IMR-90 (cell line): ENCODE measurements around the gene RAET1G. TPM values are rescaled to one million over a fixed set of nuclear protein-coding genes. Genes with fewer than 3 reads are reported as not detected.

Source experiments
- ATAC-seq: fragments of 200-7000 bp; cut with Tn5 transposase; 2 replicates; pipeline ENCODE4 v1.9.1; 2020; ENCODE audit warnings: low read depth, mild to moderate bottlenecking, moderate library complexity
- BruUV-seq: library from RNA; stranded (reverse); fragments of 400-500 nt; replicated peaks from 2 replicates; lab custom pipeline; 2021; lab: Mats Ljungman, UMichigan
- CTCF ChIA-PET: fragments of 300-600 bp; formaldehyde crosslinking; extraction: SDS; loops from one replicate; lab custom pipeline; 2021; ENCODE audit warnings: antibody characterized with exemption; lab: Yijun Ruan, JAX
- POLR2A ChIA-PET: fragments of 300-600 bp; sonication (Branson Sonifier 250); formaldehyde crosslinking; loops from one replicate; lab custom pipeline; 2022; ENCODE audit warnings: antibody characterized with exemption; ENCODE audit not compliant: unreplicated experiment; lab: Charles Lee
- DNase-seq: peaks from one replicate; pipeline ENCODE4 v3.0.0; 2013
- H2AFZ ChIP-seq: replicated peaks from 2 replicates; pipeline ENCODE3; 2013; ENCODE audit warnings: low read length, mild to moderate bottlenecking; ENCODE audit not compliant: poor library complexity
- H2AK5ac ChIP-seq: 2 replicates; pipeline ENCODE4 v1.6.1; 2013; ENCODE audit warnings: low read depth, low read length, inconsistent platforms
- H2AK9ac ChIP-seq: replicated peaks from 2 replicates; pipeline ENCODE3; 2013; ENCODE audit warnings: mild to moderate bottlenecking, low read depth, low read length, moderate library complexity; ENCODE audit not compliant: poor library complexity
- H2BK120ac ChIP-seq: 2 replicates; pipeline ENCODE4 v1.6.1; 2013; ENCODE audit warnings: low read depth, low read length, inconsistent platforms
- H2BK15ac ChIP-seq: 3 replicates; pipeline ENCODE4 v1.6.1; 2013; ENCODE audit warnings: low read depth, low read length, inconsistent platforms
- H2BK20ac ChIP-seq: 2 replicates; pipeline ENCODE4 v1.6.1; 2013; ENCODE audit warnings: low read depth, mild to moderate bottlenecking, inconsistent platforms, low read length, moderate library complexity
- H2BK5ac ChIP-seq: 2 replicates; pipeline ENCODE4 v1.6.1; 2013; ENCODE audit warnings: mild to moderate bottlenecking, low read depth, low read length, inconsistent platforms; ENCODE audit not compliant: poor library complexity, severe bottlenecking
- H3K14ac ChIP-seq: replicated peaks from 2 replicates; pipeline ENCODE4 v1.6.1; 2013; ENCODE audit warnings: low read depth, low read length, inconsistent platforms
- H3K18ac ChIP-seq: 2 replicates; pipeline ENCODE4 v1.6.1; 2013; ENCODE audit warnings: low read depth, low read length, control low read depth
- H3K23ac ChIP-seq: 2 replicates; pipeline ENCODE4 v1.6.1; 2013; ENCODE audit warnings: low read depth, low read length, inconsistent platforms
- H3K27ac ChIP-seq: 2 replicates; pipeline ENCODE4 v1.5.1; 2013; ENCODE audit warnings: mild to moderate bottlenecking, control low read depth, low read length; ENCODE audit not compliant: insufficient read depth
- H3K27me3 ChIP-seq: 2 replicates; pipeline ENCODE4 v1.6.1; 2013; ENCODE audit warnings: low read length; ENCODE audit not compliant: control insufficient read depth, insufficient read depth
- H3K36me3 ChIP-seq: 2 replicates; pipeline ENCODE4 v1.6.1; 2013; ENCODE audit warnings: low read length, mixed read lengths; ENCODE audit not compliant: control insufficient read depth, insufficient read depth
- H3K4ac ChIP-seq: 2 replicates; pipeline ENCODE4 v1.6.1; 2013; ENCODE audit warnings: low read depth, low read length, inconsistent platforms
- H3K4me1 ChIP-seq: 2 replicates; pipeline ENCODE4 v1.6.1; 2013; ENCODE audit warnings: low read length, mixed read lengths; ENCODE audit not compliant: control insufficient read depth, insufficient read depth
- H3K4me2 ChIP-seq: 2 replicates; pipeline ENCODE4 v1.6.1; 2013; ENCODE audit warnings: low read depth, mild to moderate bottlenecking, control low read depth, low read length, moderate library complexity
- H3K4me3 ChIP-seq: 2 replicates; pipeline ENCODE4 v1.5.1; 2013; ENCODE audit warnings: low read depth, mild to moderate bottlenecking, control low read depth, low read length, moderate library complexity; ENCODE audit not compliant: insufficient read depth
- H3K56ac ChIP-seq: 2 replicates; pipeline ENCODE4 v1.6.1; 2013; ENCODE audit warnings: low read length, inconsistent platforms; ENCODE audit not compliant: insufficient read depth; ENCODE audit errors: extremely low read depth
- H3K79me1 ChIP-seq, 2 experiments: 2 replicates each; pipeline ENCODE4 v1.6.1; 2013; ENCODE audit warnings: low read length in 2 of 2, inconsistent platforms in 1 of 2, low read depth in 1 of 2
- H3K9ac ChIP-seq: 2 replicates; pipeline ENCODE4 v1.6.1; 2013; ENCODE audit warnings: low read depth, low read length, control low read depth
- H3K9me1 ChIP-seq: 2 replicates; pipeline ENCODE4 v1.6.1; 2013; ENCODE audit warnings: low read length, inconsistent platforms; ENCODE audit not compliant: insufficient read depth
- H3K9me3 ChIP-seq: 2 replicates; pipeline ENCODE4 v1.6.1; 2013; ENCODE audit warnings: low read length; ENCODE audit not compliant: control insufficient read depth, insufficient read depth
- H4K20me1 ChIP-seq: 2 replicates; pipeline ENCODE4 v1.6.1; 2013; ENCODE audit warnings: low read length, inconsistent platforms; ENCODE audit not compliant: insufficient read depth
- H4K5ac ChIP-seq: 2 replicates; pipeline ENCODE4 v1.6.1; 2013; ENCODE audit warnings: mild to moderate bottlenecking, low read depth, low read length, control low read depth
- H4K8ac ChIP-seq, 2 experiments: 2 replicates each; pipeline ENCODE4 v1.6.1; 2013; ENCODE audit warnings: low read depth in 2 of 2, low read length in 2 of 2, control low read depth in 1 of 2, inconsistent platforms in 1 of 2
- H4K91ac ChIP-seq: 2 replicates; pipeline ENCODE4 v1.6.1; 2013; ENCODE audit warnings: low read depth, low read length, inconsistent platforms; ENCODE audit not compliant: insufficient read depth
- CEBPB ChIP-seq: IDR thresholded peaks from 2 replicates; pipeline ENCODE4 v1.6.1; 2012; ENCODE audit warnings: low read depth, low read length, improper control_type of control experiment
- CTCF ChIP-seq: conservative IDR thresholded peaks from 2 replicates; pipeline ENCODE4 v1.5.1; 2012; ENCODE audit warnings: mild to moderate bottlenecking, low read depth, low read length, improper control_type of control experiment
- ELK1 ChIP-seq: fragments of 150-350 bp; IDR thresholded peaks from 2 replicates; pipeline ENCODE4 v1.6.1; 2016; ENCODE audit warnings: low read depth, mild to moderate bottlenecking, low read length, moderate library complexity, borderline replicate concordance
- MAFK ChIP-seq: IDR thresholded peaks from 2 replicates; pipeline ENCODE4 v1.6.1; 2012; ENCODE audit warnings: low read depth, low read length, improper control_type of control experiment
- MXI1 ChIP-seq: IDR thresholded peaks from 2 replicates; pipeline ENCODE4 v1.6.1; 2012; ENCODE audit warnings: low read depth, mild to moderate bottlenecking, low read length, moderate library complexity, borderline replicate concordance
- NFE2L2 ChIP-seq: fragments of 150-350 bp; IDR thresholded peaks from 2 replicates; pipeline ENCODE4 v1.6.1; 2016; ENCODE audit warnings: low read depth, mild to moderate bottlenecking, low read length
- POLR2A ChIP-seq: IDR thresholded peaks from 2 replicates; pipeline ENCODE4 v1.6.1; 2012; ENCODE audit warnings: mild to moderate bottlenecking, low read depth, low read length
- RAD21 ChIP-seq: IDR thresholded peaks from 2 replicates; pipeline ENCODE4 v1.6.1; 2012; ENCODE audit warnings: low read length, improper control_type of control experiment
- RCOR1 ChIP-seq: IDR thresholded peaks from 2 replicates; pipeline ENCODE4 v1.6.1; 2012; ENCODE audit warnings: mild to moderate bottlenecking, low read length, improper control_type of control experiment; ENCODE audit not compliant: insufficient replicate concordance
- RFX5 ChIP-seq: IDR thresholded peaks from 2 replicates; pipeline ENCODE4 v1.8.0; 2012; ENCODE audit warnings: low read depth, mild to moderate bottlenecking, low read length, moderate library complexity
- SMC3 ChIP-seq: fragments of 150-350 bp; IDR thresholded peaks from 2 replicates; pipeline ENCODE4 v1.6.1; 2016; ENCODE audit warnings: low read depth, mild to moderate bottlenecking, antibody characterized with exemption, low read length, moderate library complexity
- USF2 ChIP-seq: fragments of 150-350 bp; IDR thresholded peaks from 2 replicates; pipeline ENCODE4 v1.6.1; 2017; ENCODE audit warnings: mild to moderate bottlenecking, antibody characterized with exemption, low read length, low read depth
- WGBS, 2 experiments: methylation state at CpG; one replicate each; pipeline versions ENCODE4 v1.1.5 to v1.1.7; 2013; ENCODE audit warnings: missing lambda C conversion rate in 2 of 2; ENCODE audit not compliant: insufficient read length in 1 of 2; ENCODE audit errors: extremely low coverage in 2 of 2; 5-methylcytosine and 5-hydroxymethylcytosine counted together
- dilution Hi-C: fragments of 300-500 bp; cut with HindIII; formaldehyde crosslinking; loops from one replicate; pipeline ENCODE4 v1.14.3; 2018; ENCODE audit warnings: low sequenced_read_pairs; ENCODE audit not compliant: unreplicated experiment
- in situ Hi-C: fragments of 300-500 bp; cut with MboI; formaldehyde crosslinking; loops from 3 replicates; pipeline ENCODE4 v1.14.3; 2019; ENCODE audit warnings: low sequenced_read_pairs, inconsistent platforms, mixed read lengths
- intact Hi-C: fragments of 100-400 bp; cut with micrococcal nuclease; formaldehyde crosslinking; loops from 2 replicates; pipeline ENCODE4 v1.10.0; 2022
- polyA plus RNA-seq, 3 experiments: library from polyadenylated mRNA; depleted of rRNA; stranded (reverse); fragments of >200 nt; gene quantifications; 2 replicates each; pipeline ENCODE4 v1.2.3, GENCODE V29; 2012; ENCODE audit warnings: low replicate concordance in 1 of 3
- total RNA-seq: library from RNA; depleted of rRNA; stranded (reverse); fragments of >200 nt; gene quantifications from 2 replicates; pipeline ENCODE4 v1.2.3, GENCODE V29; 2012

Gene RAET1G
- total and polyA plus RNA-seq, 2 of the 4 experiments (the other 2 are of a cell fraction): 1.3 to 4.2 TPM

GRCh38 chr6:149934249-149935156 lies 11.6 kb upstream of the RAET1G start (continued):
- TF ChIP-seq RCOR1 (peak; percentile 81), RAD21 (peak; percentile 77)

GRCh38 chr6:149933461-149933860 lies 10.5 kb upstream of the RAET1G start:
- no peak overlapping the region for H3K4me3 ChIP-seq
- no peaks in the 10 kb centered on the region for H4K20me1 ChIP-seq
- no peak for DNase-seq
- H3K9ac ChIP-seq: no peak overlapping the region
- no peak overlapping the region for H2AK5ac ChIP-seq
- no peak overlapping the region for H2BK120ac ChIP-seq
- intact Hi-C loops (loop anchor here (5.0 to 10.0 kb wide), 2 partner anchors 404 to 881 kb away; no protein-coding TSS in a partner anchor), in situ Hi-C loops (loop anchor here (10.0 to 25.0 kb wide), 2 partner anchors 404 to 881 kb away; no protein-coding TSS in a partner anchor), dilution Hi-C loops (no loop called here)
- CTCF ChIA-PET: no interaction called here
- no peaks in the 10 kb centered on the region for H3K4me1 ChIP-seq
- no peak overlapping the region for H4K91ac ChIP-seq
- H3K27ac ChIP-seq: no peak overlapping the region
- WGBS, 2 experiments: 0% methylated on average over 1 of the region's 3 CpGs; no CpG with 5 or more reads in 1 of the 2 experiments
- H3K4ac ChIP-seq: no peak overlapping the region
- no peak overlapping the region for H2BK20ac ChIP-seq
- H2AK9ac ChIP-seq: no peak overlapping the region
- no peak for ATAC-seq
- H3K14ac ChIP-seq: no peak overlapping the region
- no peaks in the 10 kb centered on the region for H3K9me1 ChIP-seq
- no peak overlapping the region for H2AFZ ChIP-seq
- no peak overlapping the region for H2BK5ac ChIP-seq
- no peak overlapping the region for H3K4me2 ChIP-seq
- peaks cover 47% of the 10 kb centered on the region for H3K27me3 ChIP-seq
- POLR2A ChIA-PET: no interaction called here
- H3K18ac ChIP-seq: no peak overlapping the region
- H3K36me3 ChIP-seq: no peaks in the 10 kb centered on the region
- H3K9me3 ChIP-seq: no peaks in the 10 kb centered on the region
- H3K79me1 ChIP-seq: no peaks in the 10 kb centered on the region
- no peak overlapping the region for H2BK15ac ChIP-seq
- no peak overlapping the region for H3K23ac ChIP-seq
- no peak overlapping the region for H4K8ac ChIP-seq
- no peak overlapping the region for H3K56ac ChIP-seq
- no peak overlapping the region for H4K5ac ChIP-seq
- BruUV-seq: no TSS peak
- no peak for TF ChIP-seq NFE2L2
- no peak for TF ChIP-seq ELK1
- TF ChIP-seq SMC3: no peak
- TF ChIP-seq RFX5: no peak
- TF ChIP-seq CTCF: no peak
- no peak for TF ChIP-seq MAFK
- TF ChIP-seq MXI1: no peak
- TF ChIP-seq USF2: no peak
- no peak for TF ChIP-seq RCOR1
- TF ChIP-seq CEBPB: no peak
- TF ChIP-seq POLR2A: no peak
- no peak for TF ChIP-seq RAD21
